Measurements from ENCODE around the gene DMBX1.

GRCh38 chr1:46487818-46488218 is 1.8 kb upstream of the DMBX1 start:
- TF ChIP-seq UBTF (CRISPR knock-in tag; IDR thresholded peaks at IDR 0.05): no peak
- TF ChIP-seq STAT6 (CRISPR knock-in tag; IDR thresholded peaks at IDR 0.05; ENCODE audit: borderline replicate concordance): no peak
- TF ChIP-seq ZBTB20 (CRISPR knock-in tag; IDR thresholded peaks at IDR 0.05; ENCODE audit: borderline replicate concordance, low read depth): no peak
- TF ChIP-seq ZNF18 (CRISPR knock-in tag; IDR thresholded peaks at IDR 0.05; ENCODE audit: insufficient replicate concordance): no peak
- no peak for TF ChIP-seq KDM1A (CRISPR knock-in tag; IDR thresholded peaks at IDR 0.05)
- no peak for TF ChIP-seq ZFX (CRISPR knock-in tag; IDR thresholded peaks at IDR 0.05; ENCODE audit: low read depth)
